Stimulated activated CD4-positive, alpha-beta T cell treated with anti-CD3 and anti-CD28 coated beads, Interleukin-12 subunit alpha, Interleukin-12 subunit beta, amount 100 ng/mL, for 4 hours (primary cell): Measurements from ENCODE around the gene ETHE1.
"Not testable (repeated sequence)": the region's sequence is repeated elsewhere in the genome, so short reads cannot be mapped to it uniquely, and the experiment has no call there.

Experiments used
- DNase-seq: peaks from one replicate; pipeline ENCODE4 v3.0.0-alpha.2; 2020

The ETHE1 gene

DNA sequence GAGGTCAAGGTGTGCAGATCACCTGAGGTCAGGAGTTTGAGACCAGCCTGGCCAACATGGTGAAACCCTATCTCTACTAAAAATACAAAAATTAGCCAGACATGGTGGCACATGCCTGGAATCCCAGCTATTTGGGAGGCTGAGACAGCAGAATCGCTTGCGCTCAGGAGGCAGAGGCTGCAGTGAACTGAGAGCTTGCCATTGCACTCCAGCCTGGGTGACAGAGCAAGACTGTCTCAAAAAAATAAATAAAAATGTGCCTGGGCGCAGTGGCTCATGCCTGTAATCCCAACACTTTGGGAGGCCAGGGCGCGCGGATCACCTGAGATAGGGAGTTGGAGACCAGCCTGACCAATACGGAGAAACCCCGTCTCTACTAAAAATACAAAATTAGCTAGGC, 3.3 kb downstream of the ETHE1 start:
- DNase-seq = not testable (repeated sequence)

DNA sequence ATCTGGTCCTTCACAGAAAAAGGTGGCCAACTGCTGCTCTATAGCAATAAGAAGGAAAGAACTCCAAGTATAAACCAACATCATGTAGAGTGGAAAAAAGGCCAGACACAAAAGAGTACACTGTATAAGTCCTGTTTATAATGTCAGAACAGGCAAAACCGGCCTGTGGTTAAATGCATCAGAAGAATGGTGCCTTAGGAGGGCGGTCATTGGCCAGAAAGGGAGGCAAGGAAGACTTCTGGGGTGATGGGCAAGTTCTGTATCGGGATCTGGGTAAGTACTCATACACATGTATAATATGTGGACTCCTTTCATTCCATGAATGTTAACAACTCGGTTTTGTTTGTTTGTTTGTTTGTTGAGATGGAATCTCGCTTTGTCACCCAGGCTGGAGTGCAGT, 4.1 kb downstream of the ETHE1 start:
- DNase-seq = no peak

DNA sequence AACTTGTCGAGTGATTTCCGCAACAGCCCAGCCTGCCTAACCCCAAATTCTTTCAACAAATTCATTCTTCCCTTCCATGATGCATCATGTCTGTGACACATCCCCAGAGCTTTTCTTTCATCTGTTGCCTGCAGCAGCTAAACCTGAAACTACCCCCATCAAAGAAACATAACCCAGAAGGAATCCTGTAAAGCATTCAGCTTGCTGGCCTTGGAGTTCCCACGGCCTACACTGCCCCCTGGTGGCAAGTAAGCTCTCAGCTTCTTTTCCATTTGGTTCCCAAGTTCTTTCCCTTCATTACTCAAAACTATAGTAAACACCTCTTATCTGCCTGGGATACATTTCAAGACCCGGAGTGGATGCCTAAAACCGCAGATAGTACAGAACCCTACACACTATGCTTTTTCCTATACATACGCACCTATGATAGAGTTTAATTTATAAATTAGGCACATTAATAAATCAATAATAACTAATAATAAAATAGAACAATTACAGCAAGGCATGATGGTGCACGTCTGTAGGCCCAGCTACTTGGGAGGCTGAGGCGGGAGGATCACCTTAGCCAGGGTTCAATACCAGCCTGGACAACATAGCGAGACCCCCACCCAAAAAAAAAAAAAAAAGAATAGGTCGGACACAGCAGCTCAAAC, 7.4 kb downstream of the ETHE1 start:
- DNase-seq = peak; percentile 78

- DNase-seq = no peak
Measured at GRCh38 chr19:43518051-43518450, 8.9 kb downstream of the ETHE1 start.

- DNase-seq = not testable (repeated sequence)
Measured at GRCh38 chr19:43512399-43512798, 14.6 kb downstream of the ETHE1 start.

DNA sequence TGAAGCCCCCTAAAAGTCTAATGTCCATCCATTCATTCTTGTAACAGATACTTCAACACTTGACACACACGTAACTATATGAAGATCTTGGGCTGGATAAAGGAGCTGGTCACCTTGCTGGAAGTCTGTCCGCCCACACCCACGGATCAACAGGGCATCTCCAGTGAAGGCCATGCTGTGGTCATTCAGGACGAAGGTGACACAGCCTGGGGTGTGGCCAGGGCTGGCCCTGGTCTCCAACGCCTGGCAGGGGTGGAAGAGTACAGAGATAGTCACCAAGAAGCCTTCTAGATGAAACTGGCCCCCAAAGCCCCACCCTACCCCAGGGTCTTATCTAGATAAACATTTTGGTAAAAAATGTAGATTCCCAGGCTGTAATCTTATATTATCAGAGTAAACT, 15.7 kb downstream of the ETHE1 start:
- no peak for DNase-seq

GRCh38 chr19:43510713-43511112, 16.3 kb downstream of the ETHE1 start:
- no peak for DNase-seq

DNA sequence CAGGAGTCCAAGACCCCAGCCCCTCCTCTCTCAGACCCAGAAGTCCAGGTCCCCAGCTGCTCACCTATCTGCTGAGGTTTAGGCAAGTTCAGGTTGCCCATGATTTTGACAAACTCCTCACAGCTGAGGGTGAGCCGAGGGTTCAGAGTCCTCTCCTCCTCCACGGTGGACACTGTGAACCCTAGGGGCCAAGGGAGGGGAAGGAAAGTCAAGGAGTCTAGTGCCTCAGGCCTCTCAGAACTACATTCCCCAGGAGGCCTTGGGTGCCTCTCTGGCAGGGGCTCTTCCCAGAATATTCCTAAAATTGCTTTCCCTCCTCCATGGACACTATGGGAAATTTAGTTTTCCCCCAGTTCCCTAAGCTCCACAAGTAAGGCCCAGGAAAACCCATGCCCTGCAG, 19.1 kb downstream of the ETHE1 start:
- DNase-seq = no peak

- no peak for DNase-seq
Measured at GRCh38 chr19:43506629-43507028, 20.4 kb downstream of the ETHE1 start.

DNA sequence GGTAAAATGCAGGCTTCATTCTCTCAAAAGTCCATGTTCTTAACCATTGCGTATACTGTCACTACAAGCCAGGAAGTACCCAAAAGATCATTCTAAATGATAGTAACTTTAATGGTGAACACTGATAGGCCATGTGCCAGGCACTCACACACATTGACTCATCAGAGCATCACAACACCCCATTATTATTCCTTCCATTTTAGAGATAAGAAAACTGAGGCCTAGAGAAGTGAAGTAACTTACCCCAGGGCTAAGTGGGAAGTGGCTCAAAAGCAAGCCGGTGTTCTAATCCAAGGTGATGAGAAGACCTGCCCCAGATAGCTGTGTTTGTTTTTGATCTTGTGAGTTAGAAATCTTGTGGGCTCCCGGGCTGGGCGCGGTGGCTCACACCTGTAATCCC, 21.1 kb downstream of the ETHE1 start:
- no peak for DNase-seq

DNA sequence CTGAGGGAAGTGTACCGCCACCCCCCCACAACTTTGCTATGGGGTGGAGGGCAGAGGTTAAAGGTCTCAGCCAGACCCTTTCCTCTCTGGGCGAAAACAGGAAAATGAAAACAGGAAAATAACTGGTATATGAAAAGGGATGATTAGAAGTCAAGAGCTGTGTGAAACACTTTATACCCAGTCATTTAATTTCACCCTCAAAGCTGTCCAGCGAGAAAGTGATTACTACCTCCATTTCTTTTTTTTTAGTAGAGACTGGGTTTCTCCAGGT, 21.9 kb downstream of the ETHE1 start:
- DNase-seq = no peak

DNA sequence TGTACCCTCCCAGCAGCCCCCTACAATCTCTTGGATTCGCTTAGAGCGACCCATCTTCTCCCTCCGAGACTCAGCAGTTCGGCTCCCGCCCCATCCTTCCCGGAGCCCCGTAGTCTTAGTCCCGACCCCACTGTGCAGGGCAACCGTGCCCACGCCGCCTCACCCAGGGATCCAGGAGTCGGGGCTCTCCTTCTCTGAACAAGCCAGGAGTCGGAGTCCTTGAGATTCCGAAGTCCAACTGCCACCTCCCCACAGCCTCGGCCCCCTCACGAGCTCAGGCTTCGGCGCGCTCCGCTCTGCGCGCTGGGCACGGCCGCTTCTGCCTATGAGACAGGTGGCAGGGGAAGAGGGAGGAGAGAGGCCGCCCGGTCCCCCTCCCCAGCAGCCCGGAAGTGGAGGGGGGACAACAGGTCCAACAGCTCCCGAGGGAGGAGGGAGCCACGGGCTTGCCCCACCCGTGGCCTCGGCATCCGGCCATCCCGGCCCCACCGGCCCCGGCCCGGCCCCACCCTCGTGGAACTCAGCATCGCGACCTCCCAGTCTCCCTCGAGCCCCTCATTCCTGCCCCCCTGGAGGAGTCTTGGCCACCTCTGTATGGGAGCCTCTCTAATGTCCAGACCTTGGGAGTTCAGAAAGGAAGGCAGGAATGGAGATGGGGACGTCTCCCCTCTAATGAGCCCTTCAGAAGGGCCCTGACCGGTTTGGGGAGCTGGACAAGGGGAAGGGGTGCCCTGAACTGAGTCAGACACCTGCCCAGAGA, 22.4 kb downstream of the ETHE1 start, which contains the start of gene PHLDB3:
PHLDB3 (minus strand) TSS at position 321 of the 760 bp plus-strand sequence. CDS start 628 bp downstream, outside the sequence.
- DNase-seq = peak; percentile 45

GRCh38 chr19:43503501-43504425, 23.2 kb downstream of the ETHE1 start:
- peak; percentile 100 for DNase-seq

DNA sequence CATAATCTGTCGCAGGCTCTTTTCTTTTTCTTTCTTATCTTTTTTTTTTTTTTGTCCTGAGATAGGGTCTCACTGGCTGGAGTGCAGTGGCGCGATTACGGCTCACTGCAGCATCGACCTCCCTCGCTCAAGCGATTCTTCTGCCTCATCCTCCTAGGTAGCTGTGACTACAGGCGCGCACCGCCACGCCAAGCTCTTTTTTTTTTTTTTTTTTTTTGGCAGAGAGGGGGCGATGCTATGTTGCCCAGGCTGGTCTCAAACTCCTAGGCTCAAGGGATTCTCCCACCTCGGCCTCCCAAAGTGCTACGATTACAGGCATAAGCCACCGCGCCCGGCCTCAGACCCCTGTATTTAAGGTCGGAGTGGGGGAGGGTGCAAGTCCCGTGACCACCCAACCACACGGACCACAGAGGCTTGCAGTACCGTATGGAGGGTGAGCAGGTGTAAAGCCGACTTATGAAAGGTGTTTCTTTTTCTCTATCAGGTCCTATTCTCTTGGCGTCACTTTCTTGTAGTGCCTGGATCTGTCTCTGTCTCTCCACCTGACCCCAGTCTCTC, 24.5 kb downstream of the ETHE1 start:
- DNase-seq = no peak

DNA sequence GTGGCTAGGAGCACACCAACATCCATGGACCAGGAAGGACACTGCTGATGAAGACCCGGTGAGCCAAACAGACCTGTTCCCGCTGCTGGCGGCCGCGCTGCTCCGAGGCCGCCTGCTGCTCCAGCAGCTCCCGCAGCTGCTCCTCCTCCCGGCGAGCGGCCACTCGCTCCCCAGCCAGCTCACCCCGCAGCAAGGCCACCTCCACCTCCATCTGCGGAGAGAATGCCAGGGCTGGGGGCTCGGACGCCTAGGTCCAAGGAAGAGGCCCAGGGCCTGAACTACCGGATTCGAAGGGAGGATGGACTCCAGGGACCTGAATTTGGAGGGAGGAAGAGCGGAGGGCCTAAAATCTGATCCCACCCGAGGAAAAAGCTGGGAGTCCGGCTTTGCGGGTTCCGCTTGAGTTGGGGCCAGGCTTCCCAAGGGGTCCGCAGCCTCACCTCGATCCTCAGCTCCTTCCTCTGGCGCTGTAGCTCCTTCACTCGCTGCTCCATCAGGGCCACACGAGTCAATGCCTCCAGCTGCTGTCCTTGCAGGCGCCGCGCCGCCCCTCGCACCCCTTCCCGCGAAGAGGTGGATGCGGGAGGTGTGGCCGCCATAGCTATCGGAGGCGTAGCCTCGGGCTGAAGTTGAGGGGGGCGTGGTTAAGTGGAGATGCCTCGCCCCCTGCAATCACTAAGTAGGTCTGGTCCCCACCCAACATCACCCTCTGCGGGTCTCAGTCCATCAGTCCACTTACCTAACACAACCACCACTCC, 25.2 kb downstream of the ETHE1 start:
- no peak for DNase-seq

- DNase-seq = no peak
Measured at GRCh38 chr19:43499042-43499441, 28.0 kb downstream of the ETHE1 start.

DNA sequence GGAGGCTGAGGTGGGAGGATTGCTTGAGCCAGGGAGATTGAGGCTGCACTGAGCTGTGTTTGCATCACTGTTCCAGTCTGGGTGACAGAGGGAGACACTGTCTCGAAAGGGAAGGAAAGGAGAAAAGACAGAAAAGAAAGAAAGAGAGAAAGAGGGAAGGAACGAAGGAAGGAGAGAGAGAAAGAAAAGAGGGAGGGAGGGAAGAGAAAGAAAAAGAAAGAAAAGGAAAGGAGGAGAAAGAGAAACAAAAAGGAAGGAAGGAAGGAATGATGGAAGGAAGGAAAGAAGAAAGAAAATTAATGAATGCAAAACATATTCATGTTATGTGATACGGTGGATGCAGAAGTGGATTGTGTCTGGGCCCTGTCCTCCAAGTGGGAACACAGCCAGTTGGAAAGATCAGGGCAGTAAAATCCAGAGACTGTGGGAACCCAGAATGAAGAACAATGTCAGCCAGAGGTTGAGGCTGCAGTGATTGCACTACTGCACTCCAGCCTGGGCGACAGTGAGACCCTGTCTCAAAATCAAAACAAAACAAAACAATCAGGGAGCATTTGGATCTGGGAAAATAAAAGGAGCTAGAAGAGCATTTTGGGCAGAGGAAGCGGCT, 28.7 kb downstream of the ETHE1 start:
- no peak for DNase-seq

- no peak for DNase-seq
Measured at GRCh38 chr19:43496960-43497359, 30.0 kb downstream of the ETHE1 start.

DNA sequence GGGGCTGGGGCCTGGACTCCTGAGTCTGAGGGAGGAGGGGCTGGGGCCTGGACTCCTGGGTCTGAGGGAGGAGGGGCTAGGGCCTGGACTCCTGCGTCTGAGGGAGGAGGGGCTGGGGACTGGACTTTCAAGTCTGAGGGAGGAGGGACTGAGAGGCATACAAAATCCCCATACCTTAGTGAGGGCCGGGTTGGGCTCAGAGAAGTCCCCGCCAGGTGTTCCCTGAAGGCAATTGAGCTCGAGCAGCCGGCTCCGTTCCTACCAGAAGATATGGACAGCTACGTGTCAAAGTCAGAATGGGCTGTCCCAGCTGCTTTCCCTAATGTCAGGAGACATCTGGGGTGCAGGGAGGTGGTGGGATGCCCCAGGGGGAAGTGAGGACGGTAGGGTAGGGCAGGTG, 31.9 kb downstream of the ETHE1 start:
- no peak for DNase-seq

DNA sequence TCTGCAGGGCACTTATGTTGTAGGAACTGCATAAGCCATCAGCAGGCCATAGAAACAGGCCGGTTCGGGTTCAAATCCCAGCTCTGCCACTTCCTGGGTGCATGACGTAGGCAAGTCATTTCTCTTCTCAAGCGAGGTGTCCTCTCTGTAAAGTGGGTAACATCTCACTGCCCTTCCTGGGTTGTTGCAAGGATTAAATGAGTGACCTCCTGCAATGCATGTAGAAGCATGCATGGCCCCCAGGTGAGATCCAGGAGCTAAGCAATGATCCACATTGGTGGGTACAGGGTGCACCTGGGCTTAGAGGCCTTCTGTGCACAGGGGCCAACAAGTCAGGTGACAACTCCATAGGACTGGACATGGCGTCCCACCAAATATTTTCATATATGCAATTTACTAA, 36.2 kb downstream of the ETHE1 start:
- DNase-seq = no peak

DNA sequence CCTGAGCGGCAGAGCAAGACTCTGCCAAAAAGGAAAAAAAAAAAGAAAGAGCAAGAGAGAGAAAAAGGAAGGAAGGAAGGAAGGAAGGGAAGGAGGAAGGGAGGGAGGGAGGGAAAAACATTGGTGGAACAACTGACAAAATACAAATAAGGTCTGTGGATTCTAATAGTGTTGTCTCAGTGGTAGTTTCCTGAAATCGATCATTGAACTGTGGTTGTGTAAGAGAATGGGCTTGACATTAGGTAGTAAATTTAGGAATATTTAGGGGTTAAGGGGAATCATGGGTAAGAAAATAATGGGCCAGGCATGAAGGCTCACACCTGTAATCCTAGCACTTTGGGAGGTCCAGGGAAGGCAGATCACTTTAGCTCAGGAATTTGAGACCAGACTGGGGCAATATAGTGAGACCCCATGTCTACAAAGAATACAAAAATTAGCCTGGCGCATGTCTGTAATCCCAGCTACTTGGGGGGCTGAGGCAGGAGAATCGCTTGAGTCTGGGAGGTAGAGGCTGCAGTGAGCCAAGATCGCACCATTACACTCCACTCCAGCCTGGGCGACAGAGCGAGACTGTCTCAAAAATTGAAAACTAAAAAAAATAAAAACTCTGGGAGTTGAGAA, 36.9 kb downstream of the ETHE1 start:
- no peak for DNase-seq

DNA sequence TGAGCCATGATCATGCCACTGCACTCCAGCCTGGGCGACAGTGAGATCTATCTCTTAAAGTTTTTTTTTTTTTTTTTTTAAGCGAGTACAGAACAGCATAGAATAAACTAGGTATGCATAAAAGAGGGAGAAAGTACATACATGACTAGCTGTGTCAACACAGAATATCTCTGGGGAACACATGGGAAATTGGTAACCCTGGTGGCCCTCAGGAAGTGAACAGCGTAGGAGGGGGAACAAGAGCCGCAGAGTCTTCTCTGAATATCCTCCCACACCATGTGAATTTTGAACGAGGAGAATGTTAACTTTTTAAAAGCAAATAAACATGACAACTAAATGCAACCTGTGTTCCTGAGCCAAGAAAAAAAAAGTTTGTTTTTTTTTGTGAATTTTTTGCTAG, 37.7 kb downstream of the ETHE1 start:
- no peak for DNase-seq
